Stimulated activated CD8-positive, alpha-beta memory T cell treated with anti-CD3 and anti-CD28 coated beads, Interleukin-7, amount 100 ng/mL, for 48 hours (primary cell): ENCODE data around the gene CTAGE9.
"Not testable (repeated sequence)": the region's sequence is repeated elsewhere in the genome, so short reads cannot be mapped to it uniquely, and the experiment has no call there.

ENCODE experiments used
- DNase-seq, 2 donors: peaks; one replicate each; pipeline ENCODE4 v3.0.0-alpha.2; 2020; ENCODE audit warnings: low read depth in 1 of 2; ENCODE audit errors: extremely low read depth in 1 of 2

CTAGE9 gene

GRCh38 chr6:131730264-131730663 is 19.4 kb upstream of the CTAGE9 start:
- DNase-seq: no peak

- no peak for DNase-seq
Observed at GRCh38 chr6:131729550-131729949, 18.7 kb upstream of the CTAGE9 start.

GRCh38 chr6:131728296-131728939 is 17.6 kb upstream of the CTAGE9 start:
- DNase-seq: no peak

- DNase-seq: no peak
Observed at GRCh38 chr6:131727868-131728267, 17.1 kb upstream of the CTAGE9 start.

- no peak for DNase-seq
Observed at GRCh38 chr6:131727467-131727866, 16.6 kb upstream of the CTAGE9 start.

GRCh38 chr6:131724114-131724513 is 13.3 kb upstream of the CTAGE9 start:
- no peak for DNase-seq

- DNase-seq: no peak
Observed at GRCh38 chr6:131721161-131721560, 10.3 kb upstream of the CTAGE9 start.

GRCh38 chr6:131717836-131718542 is 7.2 kb upstream of the CTAGE9 start:
- DNase-seq: no peak

- not testable (repeated sequence) for DNase-seq
Observed at GRCh38 chr6:131715567-131715966, 4.8 kb upstream of the CTAGE9 start.

- DNase-seq: not testable (repeated sequence)
Observed at GRCh38 chr6:131703905-131704304, 6.9 kb downstream of the CTAGE9 start.

GRCh38 chr6:131700851-131701250 is 10.0 kb downstream of the CTAGE9 start:
- DNase-seq: not testable (repeated sequence)

GRCh38 chr6:131696956-131697355 is 13.9 kb downstream of the CTAGE9 start:
- DNase-seq: no peak

- no peak for DNase-seq
Observed at GRCh38 chr6:131694832-131695426, 15.9 kb downstream of the CTAGE9 start.

- DNase-seq: no peak
Observed at GRCh38 chr6:131693384-131693783, 17.4 kb downstream of the CTAGE9 start.

- no peak for DNase-seq
Observed at GRCh38 chr6:131692589-131692988, 18.2 kb downstream of the CTAGE9 start.

GRCh38 chr6:131692031-131692430 is 18.8 kb downstream of the CTAGE9 start:
- DNase-seq: no peak

- no peak for DNase-seq
Observed at GRCh38 chr6:131688286-131688685, 22.5 kb downstream of the CTAGE9 start.

- no peak for DNase-seq
Observed at GRCh38 chr6:131687022-131687421, 23.8 kb downstream of the CTAGE9 start.

- peak in 1 of 2 donors; percentile 35 for DNase-seq
Observed at GRCh38 chr6:131685266-131685780, 25.5 kb downstream of the CTAGE9 start.

- DNase-seq: no peak
Observed at GRCh38 chr6:131683479-131683878, 27.3 kb downstream of the CTAGE9 start.

- DNase-seq: no peak
Observed at GRCh38 chr6:131682442-131682841, 28.4 kb downstream of the CTAGE9 start.

- no peak for DNase-seq
Observed at GRCh38 chr6:131681585-131681984, 29.2 kb downstream of the CTAGE9 start.
